ENCODE data around the gene GDF2.
A peak's percentile ranks its signal among the peaks of the same experiment; 100 is the strongest.

The GDF2 gene

GRCh38 chr10:47335906-47336305 is 13.7 kb downstream of the GDF2 start:
- DNase-seq: no peak

DNA sequence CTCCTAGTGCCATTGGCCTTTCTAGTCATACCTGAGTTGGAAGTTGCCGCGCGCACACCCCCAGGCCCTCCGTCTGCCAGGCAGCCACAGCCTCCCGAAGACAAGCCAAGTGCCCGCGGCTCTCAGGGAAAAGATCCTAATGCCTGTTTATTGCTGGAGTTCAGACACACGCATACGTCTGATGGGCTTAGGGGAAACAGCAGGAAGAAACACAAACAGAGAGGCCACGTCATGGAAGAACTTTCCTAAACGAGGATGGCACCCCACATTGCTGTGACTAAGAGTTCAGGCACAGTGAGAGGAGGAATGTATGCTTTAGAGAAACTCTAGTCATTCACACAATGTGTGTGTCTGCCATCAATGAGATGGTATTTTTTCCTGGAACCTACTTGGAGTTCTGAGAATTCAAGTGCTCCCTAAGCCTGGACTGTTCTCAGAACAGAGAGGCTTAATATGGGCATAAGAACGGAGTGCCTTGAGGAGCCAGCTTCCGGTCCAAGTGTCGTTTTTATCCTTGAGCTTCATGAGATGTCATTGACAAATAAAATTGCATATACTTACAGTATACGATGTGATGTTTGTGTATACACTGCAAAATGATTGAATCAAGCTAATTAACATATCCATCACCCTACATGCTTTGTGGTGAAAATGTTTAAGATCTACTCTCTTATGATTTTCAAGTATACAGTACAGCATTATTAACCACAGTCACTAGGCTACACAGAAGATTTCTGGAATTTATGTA is 14.3 kb downstream of the GDF2 start:
- DNase-seq: no peak

DNA sequence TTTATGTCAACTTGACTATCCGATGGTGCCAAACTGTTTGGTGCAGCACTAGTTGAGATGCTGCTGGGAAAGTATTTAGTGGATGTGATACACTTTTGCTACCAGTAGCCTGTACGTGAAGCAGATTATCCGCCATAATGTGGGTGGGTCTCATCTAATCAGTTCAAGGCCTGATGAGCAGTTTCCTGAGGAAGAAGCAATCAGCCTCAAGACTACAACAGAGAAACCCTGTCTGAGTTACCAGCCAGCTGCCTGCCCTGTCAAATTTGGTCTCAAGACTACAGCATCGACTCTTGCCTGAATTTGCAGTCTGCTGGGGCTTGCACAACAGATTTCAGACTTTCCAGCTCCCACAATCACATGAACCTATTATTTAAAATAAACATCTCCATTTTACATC is 15.1 kb downstream of the GDF2 start:
- no peak for DNase-seq

DNA sequence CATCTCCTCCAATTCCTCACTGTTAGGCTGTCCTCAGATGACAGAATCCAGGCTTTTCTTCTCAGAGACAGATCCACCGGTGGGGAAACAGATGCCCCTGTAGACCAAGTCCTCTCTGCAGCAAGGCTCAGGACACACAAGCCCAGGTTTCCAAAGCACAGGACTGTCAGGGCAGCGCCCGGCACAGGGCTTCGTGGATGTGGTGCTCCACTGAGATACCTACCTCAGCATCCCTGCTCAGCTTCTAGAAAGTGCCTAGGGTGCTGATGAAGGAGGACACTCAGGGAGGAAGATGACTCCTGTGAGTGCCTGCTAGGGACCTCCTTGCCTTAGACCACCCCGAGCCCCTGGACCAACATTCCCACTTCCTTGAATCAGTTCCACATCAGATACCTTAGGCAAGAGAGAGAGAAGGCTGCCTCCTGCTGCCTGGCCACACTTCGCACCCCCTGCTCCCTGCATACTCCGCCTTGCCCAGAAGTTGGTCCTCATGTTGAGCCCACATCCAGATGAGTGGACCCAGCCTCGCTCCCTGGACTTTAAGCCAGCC is 17.0 kb downstream of the GDF2 start:
- no peak for DNase-seq

GRCh38 chr10:47339759-47340607 is 17.7 kb downstream of the GDF2 start:
- DNase-seq: no peak

GRCh38 chr10:47340608-47341170 is 18.4 kb downstream of the GDF2 start:
- DNase-seq: peak; percentile 9

DNA sequence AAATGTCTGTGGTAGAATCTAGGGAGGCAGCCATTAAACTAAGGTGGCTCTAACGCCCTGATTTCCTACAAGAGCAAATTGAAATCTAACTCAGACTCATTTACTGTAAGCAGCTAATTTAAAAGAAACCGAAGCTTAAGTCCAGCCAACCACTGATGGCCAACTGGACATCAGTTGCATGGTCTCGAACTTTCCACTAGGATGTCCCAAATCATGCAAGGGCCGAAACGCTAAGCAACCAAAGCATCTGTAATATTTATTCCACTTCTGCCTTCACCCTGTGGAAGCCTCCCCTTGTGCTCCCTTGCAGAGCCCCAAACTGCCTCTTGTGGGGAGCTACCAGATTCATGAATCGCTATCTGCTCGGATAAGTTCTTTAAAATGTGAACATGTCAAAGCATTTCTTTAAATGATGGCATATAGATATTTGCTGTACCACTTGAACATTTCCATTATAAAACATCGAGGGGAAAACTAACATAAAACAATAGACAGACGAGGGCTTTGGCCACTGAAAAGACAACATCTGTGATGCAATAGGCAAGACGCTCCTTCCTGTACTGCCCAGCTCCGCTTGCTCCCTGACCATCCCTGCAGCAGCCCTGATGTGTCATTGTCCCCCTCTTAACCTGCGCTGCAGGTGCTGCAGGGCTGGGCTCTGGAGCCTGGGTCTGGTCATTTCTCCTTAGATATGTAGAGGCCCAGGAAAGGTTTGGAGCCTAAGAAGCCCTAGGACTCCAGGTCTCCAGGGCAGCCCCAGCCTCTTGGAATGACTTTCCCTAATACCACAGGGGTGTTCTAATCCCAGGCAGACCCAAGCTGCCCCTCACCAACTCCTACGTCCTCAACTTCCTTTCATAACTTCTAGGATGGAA is 23.0 kb downstream of the GDF2 start:
- DNase-seq: no peak

DNA sequence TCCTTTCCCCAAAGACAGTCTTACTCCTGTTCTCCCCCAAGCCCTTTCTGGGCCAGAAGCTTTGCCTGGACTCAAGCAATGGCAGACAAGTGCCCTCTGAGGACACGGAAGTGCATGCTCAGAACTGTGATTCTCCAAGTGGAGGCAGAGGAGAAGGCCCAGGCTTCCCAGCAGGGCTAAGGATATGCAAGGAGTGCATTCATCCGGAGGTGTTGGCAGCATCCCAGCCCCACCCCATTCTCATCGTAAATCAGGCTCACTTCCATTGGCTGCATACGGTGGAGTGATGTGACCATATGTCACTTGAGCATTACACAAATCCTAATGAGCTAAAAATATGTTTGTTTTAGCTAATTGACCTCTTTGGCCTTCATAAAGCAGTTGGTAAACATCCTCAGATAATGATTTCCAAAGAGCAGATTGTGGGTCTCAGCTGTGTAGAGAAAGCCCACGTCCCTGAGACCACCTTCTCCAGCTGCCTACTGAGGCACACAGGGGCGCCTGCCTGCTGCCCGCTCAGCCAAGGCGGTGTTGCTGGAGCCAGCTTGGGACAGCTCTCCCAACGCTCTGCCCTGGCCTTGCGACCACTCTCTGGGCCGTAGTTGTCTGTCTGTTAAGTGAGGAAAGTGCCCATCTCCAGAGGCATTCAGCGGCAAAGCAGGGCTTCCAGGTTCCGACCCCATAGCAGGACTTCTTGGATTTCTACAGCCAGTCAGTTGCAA is 24.5 kb downstream of the GDF2 start:
- peak; percentile 77 for DNase-seq

- DNase-seq: no peak
Observed at GRCh38 chr10:47347303-47347675, 25.0 kb downstream of the GDF2 start.

- DNase-seq: no peak
Observed at GRCh38 chr10:47348138-47348651, 25.9 kb downstream of the GDF2 start, which contains the start of gene RBP3. Gene RBP3 (plus strand): TSS chr10:47348363. CDS start chr10:47348485, 122 bp downstream.

DNA sequence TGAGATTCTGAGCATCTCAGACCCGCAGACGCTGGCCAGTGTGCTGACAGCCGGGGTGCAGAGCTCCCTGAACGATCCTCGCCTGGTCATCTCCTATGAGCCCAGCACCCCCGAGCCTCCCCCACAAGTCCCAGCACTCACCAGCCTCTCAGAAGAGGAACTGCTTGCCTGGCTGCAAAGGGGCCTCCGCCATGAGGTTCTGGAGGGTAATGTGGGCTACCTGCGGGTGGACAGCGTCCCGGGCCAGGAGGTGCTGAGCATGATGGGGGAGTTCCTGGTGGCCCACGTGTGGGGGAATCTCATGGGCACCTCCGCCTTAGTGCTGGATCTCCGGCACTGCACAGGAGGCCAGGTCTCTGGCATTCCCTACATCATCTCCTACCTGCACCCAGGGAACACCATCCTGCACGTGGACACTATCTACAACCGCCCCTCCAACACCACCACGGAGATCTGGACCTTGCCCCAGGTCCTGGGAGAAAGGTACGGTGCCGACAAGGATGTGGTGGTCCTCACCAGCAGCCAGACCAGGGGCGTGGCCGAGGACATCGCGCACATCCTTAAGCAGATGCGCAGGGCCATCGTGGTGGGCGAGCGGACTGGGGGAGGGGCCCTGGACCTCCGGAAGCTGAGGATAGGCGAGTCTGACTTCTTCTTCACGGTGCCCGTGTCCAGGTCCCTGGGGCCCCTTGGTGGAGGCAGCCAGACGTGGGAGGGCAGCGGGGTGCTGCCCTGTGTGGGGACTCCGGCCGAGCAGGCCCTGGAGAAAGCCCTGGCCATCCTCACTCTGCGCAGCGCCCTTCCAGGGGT is 26.6 kb downstream of the GDF2 start:
- no peak for DNase-seq

DNA sequence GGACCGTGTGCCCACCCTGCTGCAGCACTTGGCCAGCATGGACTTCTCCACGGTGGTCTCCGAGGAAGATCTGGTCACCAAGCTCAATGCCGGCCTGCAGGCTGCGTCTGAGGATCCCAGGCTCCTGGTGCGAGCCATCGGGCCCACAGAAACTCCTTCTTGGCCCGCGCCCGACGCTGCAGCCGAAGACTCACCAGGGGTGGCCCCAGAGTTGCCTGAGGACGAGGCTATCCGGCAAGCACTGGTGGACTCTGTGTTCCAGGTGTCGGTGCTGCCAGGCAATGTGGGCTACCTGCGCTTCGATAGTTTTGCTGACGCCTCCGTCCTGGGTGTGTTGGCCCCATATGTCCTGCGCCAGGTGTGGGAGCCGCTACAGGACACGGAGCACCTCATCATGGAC is 27.3 kb downstream of the GDF2 start:
- no peak for DNase-seq

DNA sequence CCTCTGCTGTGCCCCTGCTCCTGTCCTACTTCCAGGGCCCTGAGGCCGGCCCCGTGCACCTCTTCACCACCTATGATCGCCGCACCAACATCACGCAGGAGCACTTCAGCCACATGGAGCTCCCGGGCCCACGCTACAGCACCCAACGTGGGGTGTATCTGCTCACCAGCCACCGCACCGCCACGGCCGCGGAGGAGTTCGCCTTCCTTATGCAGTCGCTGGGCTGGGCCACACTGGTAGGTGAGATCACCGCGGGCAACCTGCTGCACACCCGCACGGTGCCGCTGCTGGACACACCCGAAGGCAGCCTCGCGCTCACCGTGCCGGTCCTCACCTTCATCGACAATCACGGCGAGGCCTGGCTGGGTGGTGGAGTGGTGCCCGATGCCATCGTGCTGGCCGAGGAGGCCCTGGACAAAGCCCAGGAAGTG is 27.7 kb downstream of the GDF2 start:
- DNase-seq: no peak

DNA sequence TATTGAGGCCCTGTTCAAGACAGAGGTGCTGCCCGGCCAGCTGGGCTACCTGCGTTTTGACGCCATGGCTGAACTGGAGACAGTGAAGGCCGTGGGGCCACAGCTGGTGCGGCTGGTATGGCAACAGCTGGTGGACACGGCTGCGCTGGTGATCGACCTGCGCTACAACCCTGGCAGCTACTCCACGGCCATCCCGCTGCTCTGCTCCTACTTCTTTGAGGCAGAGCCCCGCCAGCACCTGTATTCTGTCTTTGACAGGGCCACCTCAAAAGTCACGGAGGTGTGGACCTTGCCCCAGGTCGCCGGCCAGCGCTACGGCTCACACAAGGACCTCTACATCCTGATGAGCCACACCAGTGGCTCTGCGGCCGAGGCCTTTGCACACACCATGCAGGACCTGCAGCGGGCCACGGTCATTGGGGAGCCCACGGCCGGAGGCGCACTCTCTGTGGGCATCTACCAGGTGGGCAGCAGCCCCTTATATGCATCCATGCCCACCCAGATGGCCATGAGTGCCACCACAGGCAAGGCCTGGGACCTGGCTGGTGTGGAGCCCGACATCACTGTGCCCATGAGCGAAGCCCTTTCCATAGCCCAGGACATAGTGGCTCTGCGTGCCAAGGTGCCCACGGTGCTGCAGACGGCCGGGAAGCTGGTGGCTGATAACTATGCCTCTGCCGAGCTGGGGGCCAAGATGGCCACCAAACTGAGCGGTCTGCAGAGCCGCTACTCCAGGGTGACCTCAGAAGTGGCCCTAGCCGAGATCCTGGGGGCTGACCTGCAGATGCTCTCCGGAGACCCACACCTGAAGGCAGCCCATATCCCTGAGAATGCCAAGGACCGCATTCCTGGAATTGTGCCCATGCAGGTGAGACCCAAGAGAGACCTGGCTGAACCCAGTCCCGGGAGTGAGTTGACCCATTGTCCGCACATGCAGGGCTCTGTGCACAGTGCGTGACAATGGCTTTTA is 28.7 kb downstream of the GDF2 start:
- DNase-seq: no peak

DNA sequence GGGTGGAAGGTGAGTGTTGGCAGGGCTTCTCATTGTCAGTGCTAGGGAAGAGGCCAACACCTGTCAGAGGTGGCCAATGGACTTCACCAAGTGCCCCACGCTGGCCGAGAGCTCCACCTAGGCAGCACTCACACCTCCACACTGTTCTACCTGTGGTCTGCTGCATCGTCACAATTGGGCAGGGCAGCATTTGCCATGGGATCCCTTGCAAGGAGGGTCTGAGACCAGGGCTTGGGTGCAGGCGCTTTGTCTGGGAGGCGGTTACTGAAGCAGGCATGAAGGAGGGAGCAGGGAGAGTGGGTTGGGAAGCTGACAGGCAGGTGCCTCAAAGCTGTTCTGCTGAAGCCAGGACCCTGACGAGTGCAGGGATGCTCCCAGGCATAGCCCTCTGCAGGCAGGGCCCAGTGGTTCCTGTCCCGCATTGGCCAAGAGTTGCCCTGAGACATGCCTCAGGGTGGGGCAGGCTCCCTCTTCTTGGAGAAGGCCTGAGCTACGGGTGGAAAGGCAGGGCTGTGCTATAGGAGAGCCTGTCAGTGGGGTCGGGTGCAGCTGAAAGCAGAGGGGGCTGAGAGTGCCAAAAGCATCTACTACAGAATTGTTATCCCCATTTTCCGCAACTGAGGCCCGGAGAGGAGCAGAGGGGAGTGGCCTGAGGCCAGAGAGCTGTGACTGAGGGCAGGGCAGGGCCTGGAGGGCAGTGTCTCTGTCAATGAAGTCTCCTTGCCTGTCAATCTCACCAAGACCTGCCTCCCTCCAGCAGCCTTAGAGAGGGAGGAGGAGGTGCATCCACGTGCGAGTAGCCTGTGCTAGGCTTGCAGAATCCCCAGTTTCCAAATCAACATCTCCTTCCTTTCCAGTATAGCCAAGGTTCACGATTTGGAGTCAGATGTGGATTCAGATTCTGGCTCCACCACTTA is 29.9 kb downstream of the GDF2 start:
- DNase-seq: no peak

GRCh38 chr10:47353351-47353750 is 31.1 kb downstream of the GDF2 start:
- no peak for DNase-seq

- no peak for DNase-seq
Observed at GRCh38 chr10:47354165-47354564, 31.9 kb downstream of the GDF2 start.

DNA sequence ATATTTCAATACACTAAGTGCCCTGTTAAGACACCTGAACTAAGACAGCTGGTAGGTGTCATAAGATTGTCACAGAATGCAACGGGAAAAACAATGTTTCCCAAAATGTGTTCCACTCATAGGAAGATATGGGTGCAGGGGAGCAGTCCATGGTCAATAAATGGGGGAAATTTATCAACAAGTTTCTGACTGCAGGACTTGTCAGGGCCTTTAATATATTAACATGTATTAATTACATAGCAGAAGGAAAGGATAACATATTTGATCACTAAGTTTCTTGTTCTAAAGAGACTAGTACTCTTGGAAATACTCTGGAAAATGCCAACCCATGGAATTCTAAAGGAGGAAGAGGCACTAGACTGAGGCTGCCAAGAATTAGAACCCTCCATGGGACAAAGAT is 32.6 kb downstream of the GDF2 start:
- no peak for DNase-seq
